ENCODE results near the gene TBC1D14. TPM values are rescaled to one million over a fixed set of nuclear protein-coding genes. Genes with fewer than 3 reads are reported as not detected.
A peak's percentile ranks its signal among the peaks of the same experiment; 100 is the strongest.

The TBC1D14 gene
- polyA plus RNA-seq (2013), result 21.7 and 21.9 TPM in 2 replicates

GRCh38 chr4:6909113-6909969 lies at the start of gene TBC1D14:
Gene TBC1D14 (plus strand): TSS chr4:6909826. CDS start chr4:6923390, 13,564 bp downstream.
- Histone ChIP-seq H2BK5ac (ENCODE audit: low read depth, low read length, poor library complexity) (peak within 1 kb of the TSS; percentile 98), H3K4me1 (ENCODE audit: control insufficient read depth in 1 of 2, insufficient read depth in 2 of 2, low read length in 2 of 2) (peaks cover 12 to 14% of the 10 kb centered on the region in 2 experiments), H3K27ac (ENCODE audit: low read depth, low read length) (peak within 1 kb of the TSS; percentile 98), H3K9me3 (ENCODE audit: insufficient read depth, low read depth, low read length) (no peaks in the 10 kb centered on the region), H3K14ac (ENCODE audit: low read length) (peak within 1 kb of the TSS; percentile 74), H3K79me2 (ENCODE audit: control insufficient read depth, insufficient read depth, low read length, poor library complexity) (peaks cover 11% of the 10 kb centered on the region), H3K4ac (ENCODE audit: low read depth, low read length) (peak within 1 kb of the TSS; percentile 85), H3K23ac (ENCODE audit: low read length) (no peak within 1 kb of the TSS), H3K9ac (ENCODE audit: low read length) (peak within 1 kb of the TSS; percentile 96), H4K91ac (ENCODE audit: low read depth, low read length) (peak within 1 kb of the TSS; percentile 90), H3K18ac (ENCODE audit: low read length) (peak within 1 kb of the TSS; percentile 92), H4K8ac (ENCODE audit: low read depth, low read length) (peak within 1 kb of the TSS; percentile 96), H2AK5ac (ENCODE audit: low read length) (peak within 1 kb of the TSS; percentile 92), H2BK12ac (ENCODE audit: low read length) (peak within 1 kb of the TSS; percentile 29), H4K12ac (ENCODE audit: low read depth, low read length) (peak within 1 kb of the TSS; percentile 74), H2BK120ac (ENCODE audit: insufficient read depth, low read length, poor library complexity) (peak within 1 kb of the TSS; percentile 87), H3K4me3 (ENCODE audit: low read depth, low read length) (peak within 1 kb of the TSS; percentile 83), H3K27me3 (ENCODE audit: insufficient read depth, low read length) (no peaks in the 10 kb centered on the region), H2AFZ (ENCODE audit: insufficient read depth, low read length, poor library complexity) (peak within 1 kb of the TSS; percentile 87), H3K36me3 (ENCODE audit: control insufficient read depth in 1 of 2, insufficient read depth in 2 of 2, low read length in 2 of 2) (no peaks in the 10 kb centered on the region), H3K4me2 (ENCODE audit: low read length) (peak within 1 kb of the TSS; percentile 96), H3K79me1 (ENCODE audit: low read length) (peaks cover 6% of the 10 kb centered on the region)
- DNase-seq, result peak; percentile 78 to 81
- no CpG with 5 or more reads among the region's 108 CpGs for WGBS (ENCODE audit: extremely low coverage, insufficient coverage, insufficient read length)

- no peak overlapping the region for H2BK12ac ChIP-seq (ENCODE audit: low read length)
Observed at GRCh38 chr4:6868386-6868785, 41.2 kb upstream of the TBC1D14 start.

GRCh38 chr4:6869944-6870343 lies 39.7 kb upstream of the TBC1D14 start:
- Histone ChIP-seq H2BK5ac (ENCODE audit: low read depth, low read length, poor library complexity) (no peak overlapping the region), H3K27ac (ENCODE audit: low read depth, low read length) (no peak overlapping the region), H2BK12ac (ENCODE audit: low read length) (no peak overlapping the region), H3K9ac (ENCODE audit: low read length) (no peak overlapping the region), H4K12ac (ENCODE audit: low read depth, low read length) (no peak overlapping the region), H3K18ac (ENCODE audit: low read length) (no peak overlapping the region), H3K14ac (ENCODE audit: low read length) (no peak overlapping the region), H3K36me3 (ENCODE audit: control insufficient read depth in 1 of 2, insufficient read depth in 2 of 2, low read length in 2 of 2) (peaks cover 27 to 47% of the 10 kb centered on the region in 2 experiments), H3K79me2 (ENCODE audit: control insufficient read depth, insufficient read depth, low read length, poor library complexity) (no peaks in the 10 kb centered on the region), H3K9me3 (ENCODE audit: insufficient read depth, low read depth, low read length) (no peaks in the 10 kb centered on the region), H3K4me1 (ENCODE audit: control insufficient read depth in 1 of 2, insufficient read depth in 2 of 2, low read length in 2 of 2) (no peaks in the 10 kb centered on the region), H3K4me2 (ENCODE audit: low read length) (no peak overlapping the region), H2AK5ac (ENCODE audit: low read length) (no peak overlapping the region), H3K23ac (ENCODE audit: low read length) (no peak overlapping the region), H3K4ac (ENCODE audit: low read depth, low read length) (no peak overlapping the region), H3K4me3 (ENCODE audit: low read depth, low read length) (no peak overlapping the region), H3K27me3 (ENCODE audit: insufficient read depth, low read length) (no peaks in the 10 kb centered on the region), H2AFZ (ENCODE audit: insufficient read depth, low read length, poor library complexity) (no peak overlapping the region), H4K91ac (ENCODE audit: low read depth, low read length) (no peak overlapping the region), H4K8ac (ENCODE audit: low read depth, low read length) (no peak overlapping the region), H2BK120ac (ENCODE audit: insufficient read depth, low read length, poor library complexity) (no peak overlapping the region), H3K79me1 (ENCODE audit: low read length) (no peaks in the 10 kb centered on the region)
- DNase-seq, result no peak
- WGBS (ENCODE audit: extremely low coverage, insufficient coverage, insufficient read length), result no CpG with 5 or more reads among the region's 2 CpGs

More at GRCh38 chr4:6868386-6868785, 41.2 kb upstream of the TBC1D14 start:
- Histone ChIP-seq H3K79me2 (ENCODE audit: control insufficient read depth, insufficient read depth, low read length, poor library complexity) (no peaks in the 10 kb centered on the region), H3K36me3 (ENCODE audit: control insufficient read depth in 1 of 2, insufficient read depth in 2 of 2, low read length in 2 of 2) (peaks cover 19 to 40% of the 10 kb centered on the region in 2 experiments), H4K8ac (ENCODE audit: low read depth, low read length) (no peak overlapping the region), H3K4me2 (ENCODE audit: low read length) (no peak overlapping the region), H3K27ac (ENCODE audit: low read depth, low read length) (no peak overlapping the region), H4K91ac (ENCODE audit: low read depth, low read length) (no peak overlapping the region), H3K4me3 (ENCODE audit: low read depth, low read length) (no peak overlapping the region), H3K27me3 (ENCODE audit: insufficient read depth, low read length) (no peaks in the 10 kb centered on the region), H3K14ac (ENCODE audit: low read length) (no peak overlapping the region), H4K12ac (ENCODE audit: low read depth, low read length) (no peak overlapping the region), H2BK120ac (ENCODE audit: insufficient read depth, low read length, poor library complexity) (no peak overlapping the region), H3K9ac (ENCODE audit: low read length) (no peak overlapping the region), H3K18ac (ENCODE audit: low read length) (no peak overlapping the region), H3K4ac (ENCODE audit: low read depth, low read length) (no peak overlapping the region), H3K79me1 (ENCODE audit: low read length) (no peaks in the 10 kb centered on the region), H3K9me3 (ENCODE audit: insufficient read depth, low read depth, low read length) (no peaks in the 10 kb centered on the region), H2BK5ac (ENCODE audit: low read depth, low read length, poor library complexity) (no peak overlapping the region), H2AFZ (ENCODE audit: insufficient read depth, low read length, poor library complexity) (no peak overlapping the region), H2AK5ac (ENCODE audit: low read length) (no peak overlapping the region), H3K4me1 (ENCODE audit: control insufficient read depth in 1 of 2, insufficient read depth in 2 of 2, low read length in 2 of 2) (no peaks in the 10 kb centered on the region), H3K23ac (ENCODE audit: low read length) (no peak overlapping the region)
- no CpG with 5 or more reads among the region's 8 CpGs for WGBS (ENCODE audit: extremely low coverage, insufficient coverage, insufficient read length)
- no peak for DNase-seq

- H3K4me1 ChIP-seq (ENCODE audit: control insufficient read depth in 1 of 2, insufficient read depth in 2 of 2, low read length in 2 of 2), result peaks cover 2 to 4% of the 10 kb centered on the region in 2 experiments
- H4K12ac ChIP-seq (ENCODE audit: low read depth, low read length), result no peak overlapping the region
- H4K8ac ChIP-seq (ENCODE audit: low read depth, low read length), result no peak overlapping the region
- no peak overlapping the region for H3K14ac ChIP-seq (ENCODE audit: low read length)
- peaks cover 2% of the 10 kb centered on the region for H3K9me3 ChIP-seq (ENCODE audit: insufficient read depth, low read depth, low read length)
- H3K79me2 ChIP-seq (ENCODE audit: control insufficient read depth, insufficient read depth, low read length, poor library complexity), result no peaks in the 10 kb centered on the region
- H3K9ac ChIP-seq (ENCODE audit: low read length), result no peak overlapping the region
- no peaks in the 10 kb centered on the region for H3K79me1 ChIP-seq (ENCODE audit: low read length)
- H3K4me2 ChIP-seq (ENCODE audit: low read length), result no peak overlapping the region
- H2AFZ ChIP-seq (ENCODE audit: insufficient read depth, low read length, poor library complexity), result no peak overlapping the region
- H3K27me3 ChIP-seq (ENCODE audit: insufficient read depth, low read length), result no peaks in the 10 kb centered on the region
- no peak overlapping the region for H3K18ac ChIP-seq (ENCODE audit: low read length)
- no peak overlapping the region for H2BK12ac ChIP-seq (ENCODE audit: low read length)
- no peak overlapping the region for H3K27ac ChIP-seq (ENCODE audit: low read depth, low read length)
- no peak overlapping the region for H4K91ac ChIP-seq (ENCODE audit: low read depth, low read length)
- H3K23ac ChIP-seq (ENCODE audit: low read length), result no peak overlapping the region
- H2BK120ac ChIP-seq (ENCODE audit: insufficient read depth, low read length, poor library complexity), result no peak overlapping the region
- no peak overlapping the region for H3K4me3 ChIP-seq (ENCODE audit: low read depth, low read length)
- H2BK5ac ChIP-seq (ENCODE audit: low read depth, low read length, poor library complexity), result no peak overlapping the region
- peaks cover 39 to 50% of the 10 kb centered on the region in 2 experiments for H3K36me3 ChIP-seq (ENCODE audit: control insufficient read depth in 1 of 2, insufficient read depth in 2 of 2, low read length in 2 of 2)
- no peak for DNase-seq
- no peak overlapping the region for H2AK5ac ChIP-seq (ENCODE audit: low read length)
- no peak overlapping the region for H3K4ac ChIP-seq (ENCODE audit: low read depth, low read length)
Observed at GRCh38 chr4:6873291-6873690, 36.3 kb upstream of the TBC1D14 start.

Data from trophoblast cell (in vitro differentiated cells and primary cell).